ENCODE measurements around the gene LRRC1.
"Not testable (repeated sequence)": the region's sequence is repeated elsewhere in the genome, so short reads cannot be mapped to it uniquely, and the experiment has no call there.

The LRRC1 gene

GRCh38 chr6:53771785-53772624, 22.8 kb upstream of the LRRC1 start:
- TF ChIP-seq EZH2 (IDR thresholded peaks at IDR 0.05; ENCODE audit: borderline replicate concordance, low read depth, low read length, severe bottlenecking) (no peak), CTCF (IDR thresholded peaks at IDR 0.05; ENCODE audit: borderline replicate concordance, extremely low read depth, low read length, poor library complexity, severe bottlenecking) (no peak)
- no peak overlapping the region for H3K27ac ChIP-seq (ENCODE audit: low read length)
- H3K4me3 ChIP-seq (ENCODE audit: low read depth in 1 of 2, low read length in 2 of 2) = no peak overlapping the region
- no peak overlapping the region for H3K4me2 ChIP-seq (ENCODE audit: insufficient read depth, low read length)
- no peak overlapping the region for H2AFZ ChIP-seq (ENCODE audit: low read depth, low read length)
- H4K20me1 ChIP-seq (ENCODE audit: insufficient read depth, low read length) = no peaks in the 10 kb centered on the region
- H3K79me2 ChIP-seq (ENCODE audit: insufficient read depth, low read length) = no peaks in the 10 kb centered on the region
- ATAC-seq (ENCODE audit: insufficient read depth, low read depth) (no peak), DNase-seq (no peak)
- H3K4me1 ChIP-seq (ENCODE audit: insufficient read depth, low read length) = no peaks in the 10 kb centered on the region
- H3K9me3 ChIP-seq (ENCODE audit: insufficient read depth, low read length, severe bottlenecking) = peaks cover 4% of the 10 kb centered on the region
- H3K36me3 ChIP-seq (ENCODE audit: insufficient read depth, low read length) = no peaks in the 10 kb centered on the region
- no peaks in the 10 kb centered on the region for H3K27me3 ChIP-seq (ENCODE audit: insufficient read depth, low read length, poor library complexity)
- no peak overlapping the region for H3K9ac ChIP-seq (ENCODE audit: low read depth, low read length)

GRCh38 chr6:53773044-53773696, 21.6 kb upstream of the LRRC1 start:
- DNase-seq (no peak), ATAC-seq (ENCODE audit: insufficient read depth, low read depth) (no peak)
- Histone ChIP-seq H4K20me1 (ENCODE audit: insufficient read depth, low read length) (no peaks in the 10 kb centered on the region), H3K9ac (ENCODE audit: low read depth, low read length) (no peak overlapping the region), H2AFZ (ENCODE audit: low read depth, low read length) (no peak overlapping the region), H3K4me3 (ENCODE audit: low read depth in 1 of 2, low read length in 2 of 2) (no peak overlapping the region), H3K79me2 (ENCODE audit: insufficient read depth, low read length) (no peaks in the 10 kb centered on the region), H3K9me3 (ENCODE audit: insufficient read depth, low read length, severe bottlenecking) (peaks cover 4% of the 10 kb centered on the region), H3K4me2 (ENCODE audit: insufficient read depth, low read length) (no peak overlapping the region), H3K36me3 (ENCODE audit: insufficient read depth, low read length) (no peaks in the 10 kb centered on the region), H3K4me1 (ENCODE audit: insufficient read depth, low read length) (no peaks in the 10 kb centered on the region), H3K27ac (ENCODE audit: low read length) (no peak overlapping the region), H3K27me3 (ENCODE audit: insufficient read depth, low read length, poor library complexity) (no peaks in the 10 kb centered on the region)
- no peak for TF ChIP-seq CTCF (IDR thresholded peaks at IDR 0.05; ENCODE audit: borderline replicate concordance, extremely low read depth, low read length, poor library complexity, severe bottlenecking)
- TF ChIP-seq EZH2 (IDR thresholded peaks at IDR 0.05; ENCODE audit: borderline replicate concordance, low read depth, low read length, severe bottlenecking) = no peak

GRCh38 chr6:53776152-53776551, 18.7 kb upstream of the LRRC1 start:
- H3K4me2 ChIP-seq (ENCODE audit: insufficient read depth, low read length); H4K20me1 ChIP-seq (ENCODE audit: insufficient read depth, low read length); H3K36me3 ChIP-seq (ENCODE audit: insufficient read depth, low read length); H3K4me3 ChIP-seq (ENCODE audit: low read depth in 1 of 2, low read length in 2 of 2); H3K27ac ChIP-seq (ENCODE audit: low read length); ATAC-seq (ENCODE audit: insufficient read depth, low read depth); H3K79me2 ChIP-seq (ENCODE audit: insufficient read depth, low read length); H2AFZ ChIP-seq (ENCODE audit: low read depth, low read length); H3K9me3 ChIP-seq (ENCODE audit: insufficient read depth, low read length, severe bottlenecking); H3K27me3 ChIP-seq (ENCODE audit: insufficient read depth, low read length, poor library complexity); DNase-seq; H3K9ac ChIP-seq (ENCODE audit: low read depth, low read length); H3K4me1 ChIP-seq (ENCODE audit: insufficient read depth, low read length): not testable (repeated sequence)

GRCh38 chr6:53784991-53785390, 9.8 kb upstream of the LRRC1 start:
- not testable (repeated sequence) for H3K9ac ChIP-seq (ENCODE audit: low read depth, low read length); DNase-seq; H4K20me1 ChIP-seq (ENCODE audit: insufficient read depth, low read length); H3K79me2 ChIP-seq (ENCODE audit: insufficient read depth, low read length); H3K4me3 ChIP-seq (ENCODE audit: low read depth in 1 of 2, low read length in 2 of 2); H3K27me3 ChIP-seq (ENCODE audit: insufficient read depth, low read length, poor library complexity); H3K4me1 ChIP-seq (ENCODE audit: insufficient read depth, low read length); ATAC-seq (ENCODE audit: insufficient read depth, low read depth); H3K36me3 ChIP-seq (ENCODE audit: insufficient read depth, low read length); H3K27ac ChIP-seq (ENCODE audit: low read length); H2AFZ ChIP-seq (ENCODE audit: low read depth, low read length); H3K4me2 ChIP-seq (ENCODE audit: insufficient read depth, low read length)
- H3K9me3 ChIP-seq (ENCODE audit: insufficient read depth, low read length, severe bottlenecking) = peaks cover 13% of the 10 kb centered on the region

All from DND-41 (cell line).